WTC11 (cell line): ENCODE results near the gene SNX20. TPM values are rescaled to one million over a fixed set of nuclear protein-coding genes. Genes with fewer than 3 reads are reported as not detected.

Experiments
- ATAC-seq: fragments of 200-7000 bp; cut with Tn5 transposase; 2 replicates; pipeline ENCODE4 v1.10.0; 2021; ENCODE audit warnings: mild to moderate bottlenecking, moderate library complexity
- CTCF ChIA-PET: fragments of 300-600 bp; sonication (Branson Sonifier 250); formaldehyde crosslinking; loops from one replicate; lab custom pipeline; 2021; ENCODE audit warnings: antibody characterized with exemption; lab: Charles Lee
- POLR2A ChIA-PET: fragments of 350-600 bp; sonication (Branson Sonifier 250); formaldehyde crosslinking; loops from one replicate; lab custom pipeline; 2021; ENCODE audit warnings: antibody characterized with exemption; lab: Charles Lee
- DNase-seq: peaks from one replicate; pipeline ENCODE4 v3.0.0; 2021; ENCODE audit warnings: low spot score
- H3K27ac Mint-ChIP-seq: 2 replicates; pipeline ENCODE4 v1.8.0; 2021; ENCODE audit warnings: mixed read lengths
- H3K27me3 Mint-ChIP-seq: 2 replicates; pipeline ENCODE4 v1.8.0; 2021; ENCODE audit warnings: low read depth, mild to moderate bottlenecking, moderate library complexity, mixed read lengths
- H3K36me3 Mint-ChIP-seq: 2 replicates; pipeline ENCODE4 v1.8.0; 2021; ENCODE audit warnings: mixed read lengths
- H3K4me1 Mint-ChIP-seq: 2 replicates; pipeline ENCODE4 v1.8.0; 2022; ENCODE audit warnings: mixed read lengths
- H3K4me3 Mint-ChIP-seq: 2 replicates; pipeline ENCODE4 v1.8.0; 2021; ENCODE audit warnings: mild to moderate bottlenecking, moderate library complexity, mixed read lengths
- H3K9me3 Mint-ChIP-seq: 2 replicates; pipeline ENCODE4 v1.8.0; 2021; ENCODE audit warnings: mixed read lengths
- CREB1 ChIP-seq: sonication (generic); formaldehyde crosslinking; IDR thresholded peaks from 2 replicates; pipeline ENCODE4 v1.8.0; 2023; ENCODE audit warnings: mild to moderate bottlenecking, missing genetic modification reagents
- CREM ChIP-seq: sonication (generic); formaldehyde crosslinking; IDR thresholded peaks from 2 replicates; pipeline ENCODE4 v1.8.1; 2022; ENCODE audit warnings: mild to moderate bottlenecking, missing genetic modification reagents, moderate library complexity
- FOXP1 ChIP-seq: sonication (generic); formaldehyde crosslinking; IDR thresholded peaks from 2 replicates; pipeline ENCODE4 v1.8.0; 2022; ENCODE audit warnings: missing genetic modification reagents, mild to moderate bottlenecking, moderate library complexity, borderline replicate concordance
- JAZF1 ChIP-seq: fragments of 250-450 bp; sonication (Bioruptor Pico); IDR thresholded peaks from 2 replicates; pipeline ENCODE4 v1.9.0; 2021; ENCODE audit warnings: moderate library complexity, mild to moderate bottlenecking, inconsistent platforms
- KAT7 ChIP-seq: sonication (generic); formaldehyde crosslinking; IDR thresholded peaks from 2 replicates; pipeline ENCODE4 v1.8.1; 2023; ENCODE audit warnings: missing genetic modification reagents, mild to moderate bottlenecking, borderline replicate concordance
- NFE2L1 ChIP-seq: sonication (generic); formaldehyde crosslinking; IDR thresholded peaks from 2 replicates; pipeline ENCODE4 v1.8.1; 2023; ENCODE audit warnings: missing genetic modification reagents
- NR3C1 ChIP-seq: sonication (generic); formaldehyde crosslinking; conservative IDR thresholded peaks from 2 replicates; pipeline ENCODE4 v1.8.1; 2023; ENCODE audit warnings: low read depth, mild to moderate bottlenecking, missing genetic modification reagents
- TEAD4 ChIP-seq: sonication (generic); formaldehyde crosslinking; IDR thresholded peaks from 2 replicates; pipeline ENCODE4 v1.8.0; 2022; ENCODE audit warnings: mild to moderate bottlenecking, missing genetic modification reagents
- ZNF121 ChIP-seq: sonication (generic); formaldehyde crosslinking; IDR thresholded peaks from 2 replicates; pipeline ENCODE4 v1.8.0; 2023; ENCODE audit warnings: missing genetic modification reagents
- ZNF263 ChIP-seq: sonication (generic); formaldehyde crosslinking; IDR thresholded peaks from 2 replicates; pipeline ENCODE4 v1.8.1; 2022; ENCODE audit warnings: low read depth, mild to moderate bottlenecking, moderate library complexity, missing genetic modification reagents
- ZNF416 ChIP-seq: fragments of 250-450 bp; sonication (Bioruptor Pico); IDR thresholded peaks from 2 replicates; pipeline ENCODE4 v1.9.0; 2021; ENCODE audit warnings: mild to moderate bottlenecking, inconsistent platforms
- ZNF671 ChIP-seq: fragments of 250-450 bp; sonication (Bioruptor Pico); IDR thresholded peaks from 2 replicates; pipeline ENCODE4 v1.8.0; 2021; ENCODE audit warnings: mild to moderate bottlenecking
- total RNA-seq: library from RNA; stranded (reverse); gene quantifications from 3 replicates; pipeline ENCODE4 v1.2.3, GENCODE V29; 2021
- TF ChIP-seq, protein P1 (sequence below): sonication (generic); formaldehyde crosslinking; IDR thresholded peaks from 2 replicates; pipeline ENCODE4 v1.8.1; 2023; ENCODE audit warnings: mild to moderate bottlenecking, missing genetic modification reagents, moderate library complexity
- TF ChIP-seq, protein P2 (sequence below): sonication (generic); formaldehyde crosslinking; IDR thresholded peaks from 2 replicates; pipeline ENCODE4 v1.8.0; 2022; ENCODE audit warnings: mild to moderate bottlenecking, missing genetic modification reagents
- TF ChIP-seq, protein P3 (sequence below): sonication (generic); formaldehyde crosslinking; IDR thresholded peaks from 2 replicates; pipeline ENCODE4 v1.8.0; 2022; ENCODE audit warnings: mild to moderate bottlenecking, missing genetic modification reagents
- TF ChIP-seq, protein P4 (sequence below): sonication (generic); formaldehyde crosslinking; IDR thresholded peaks from 2 replicates; pipeline ENCODE4 v1.8.1; 2022; ENCODE audit warnings: missing genetic modification reagents, borderline replicate concordance

Gene SNX20
- total RNA-seq, 1 experiment from 2014 or later: not detected

DNA sequence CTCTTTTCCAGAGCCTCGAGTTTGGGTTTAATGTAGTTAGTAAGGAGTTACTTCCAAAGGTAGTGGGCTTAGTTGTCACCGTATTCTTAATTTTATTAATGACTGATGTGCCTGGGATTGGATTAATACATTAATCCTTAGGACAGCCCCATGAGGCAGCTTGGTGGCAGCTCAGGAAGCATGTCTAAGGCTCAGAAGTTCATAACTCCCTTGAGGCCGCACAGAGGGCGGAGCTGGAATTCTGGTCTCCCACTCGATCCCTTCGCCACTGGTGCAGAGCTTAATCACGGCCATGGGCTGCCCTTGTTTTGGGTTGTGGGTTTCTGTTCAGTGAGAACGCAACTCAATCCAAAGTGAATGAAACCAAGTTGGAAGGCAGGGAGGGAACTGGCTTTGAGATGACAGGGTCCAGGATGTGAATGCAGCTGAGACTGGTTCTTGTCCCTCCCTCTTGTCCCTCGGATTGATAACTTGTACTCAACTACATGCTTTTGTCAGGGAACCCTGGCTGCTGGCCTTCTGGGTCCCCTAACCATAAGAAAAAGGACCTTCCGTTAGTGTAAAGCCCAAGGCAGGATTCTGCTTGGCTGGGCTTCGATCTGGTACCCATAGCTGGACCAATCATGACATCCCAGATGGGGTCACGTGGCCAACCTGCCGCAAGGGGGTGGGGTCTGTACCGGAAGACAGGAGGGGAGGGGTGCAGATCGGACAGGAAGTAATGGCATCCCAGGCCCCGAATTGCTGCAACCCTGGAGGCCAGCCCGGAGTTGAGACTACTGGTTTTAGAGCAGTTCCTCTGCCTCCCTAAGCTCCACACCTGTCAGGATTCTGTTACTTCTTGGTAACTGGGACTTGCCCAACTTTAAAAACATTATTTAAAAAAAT lies 45.4 kb downstream of the SNX20 start:
- H3K4me3 Mint-ChIP-seq: no peak overlapping the region
- DNase-seq: peak; percentile 35
- no peaks in the 10 kb centered on the region for H3K36me3 Mint-ChIP-seq
- no peaks in the 10 kb centered on the region for H3K4me1 Mint-ChIP-seq
- H3K9me3 Mint-ChIP-seq: no peaks in the 10 kb centered on the region
- POLR2A ChIA-PET: no interaction called here
- H3K27ac Mint-ChIP-seq: no peak overlapping the region
- no peaks in the 10 kb centered on the region for H3K27me3 Mint-ChIP-seq
- CTCF ChIA-PET: interaction anchor here (0.7 to 3.9 kb wide), 12 partner anchors 8 to 309 kb away, joined by 3 to 21 read pairs (median 4); no protein-coding TSS in a partner anchor
- TF ChIP-seq ZNF121 (CRISPR knock-in tag): no peak
- no peak for TF ChIP-seq CREM (CRISPR knock-in tag)
- no peak for TF ChIP-seq NR3C1 (CRISPR knock-in tag)
- TF ChIP-seq, protein P1, sequence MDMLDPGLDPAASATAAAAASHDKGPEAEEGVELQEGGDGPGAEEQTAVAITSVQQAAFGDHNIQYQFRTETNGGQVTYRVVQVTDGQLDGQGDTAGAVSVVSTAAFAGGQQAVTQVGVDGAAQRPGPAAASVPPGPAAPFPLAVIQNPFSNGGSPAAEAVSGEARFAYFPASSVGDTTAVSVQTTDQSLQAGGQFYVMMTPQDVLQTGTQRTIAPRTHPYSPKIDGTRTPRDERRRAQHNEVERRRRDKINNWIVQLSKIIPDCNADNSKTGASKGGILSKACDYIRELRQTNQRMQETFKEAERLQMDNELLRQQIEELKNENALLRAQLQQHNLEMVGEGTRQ (CRISPR knock-in tag): peak; percentile 82
- TF ChIP-seq, protein P2, sequence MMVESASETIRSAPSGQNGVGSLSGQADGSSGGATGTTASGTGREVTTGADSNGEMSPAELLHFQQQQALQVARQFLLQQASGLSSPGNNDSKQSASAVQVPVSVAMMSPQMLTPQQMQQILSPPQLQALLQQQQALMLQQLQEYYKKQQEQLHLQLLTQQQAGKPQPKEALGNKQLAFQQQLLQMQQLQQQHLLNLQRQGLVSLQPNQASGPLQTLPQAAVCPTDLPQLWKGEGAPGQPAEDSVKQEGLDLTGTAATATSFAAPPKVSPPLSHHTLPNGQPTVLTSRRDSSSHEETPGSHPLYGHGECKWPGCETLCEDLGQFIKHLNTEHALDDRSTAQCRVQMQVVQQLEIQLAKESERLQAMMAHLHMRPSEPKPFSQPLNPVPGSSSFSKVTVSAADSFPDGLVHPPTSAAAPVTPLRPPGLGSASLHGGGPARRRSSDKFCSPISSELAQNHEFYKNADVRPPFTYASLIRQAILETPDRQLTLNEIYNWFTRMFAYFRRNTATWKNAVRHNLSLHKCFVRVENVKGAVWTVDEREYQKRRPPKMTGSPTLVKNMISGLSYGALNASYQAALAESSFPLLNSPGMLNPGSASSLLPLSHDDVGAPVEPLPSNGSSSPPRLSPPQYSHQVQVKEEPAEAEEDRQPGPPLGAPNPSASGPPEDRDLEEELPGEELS (CRISPR knock-in tag): no peak
- TF ChIP-seq, protein P3, sequence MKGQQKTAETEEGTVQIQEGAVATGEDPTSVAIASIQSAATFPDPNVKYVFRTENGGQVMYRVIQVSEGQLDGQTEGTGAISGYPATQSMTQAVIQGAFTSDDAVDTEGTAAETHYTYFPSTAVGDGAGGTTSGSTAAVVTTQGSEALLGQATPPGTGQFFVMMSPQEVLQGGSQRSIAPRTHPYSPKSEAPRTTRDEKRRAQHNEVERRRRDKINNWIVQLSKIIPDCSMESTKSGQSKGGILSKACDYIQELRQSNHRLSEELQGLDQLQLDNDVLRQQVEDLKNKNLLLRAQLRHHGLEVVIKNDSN: peak; percentile 67
- TF ChIP-seq NFE2L1: no peak
- no peak for TF ChIP-seq ZNF416
- TF ChIP-seq ZNF263 (CRISPR knock-in tag): no peak
- no peak for TF ChIP-seq ZNF671 (CRISPR knock-in tag)
- TF ChIP-seq FOXP1 (CRISPR knock-in tag): no peak
- TF ChIP-seq, protein P4, sequence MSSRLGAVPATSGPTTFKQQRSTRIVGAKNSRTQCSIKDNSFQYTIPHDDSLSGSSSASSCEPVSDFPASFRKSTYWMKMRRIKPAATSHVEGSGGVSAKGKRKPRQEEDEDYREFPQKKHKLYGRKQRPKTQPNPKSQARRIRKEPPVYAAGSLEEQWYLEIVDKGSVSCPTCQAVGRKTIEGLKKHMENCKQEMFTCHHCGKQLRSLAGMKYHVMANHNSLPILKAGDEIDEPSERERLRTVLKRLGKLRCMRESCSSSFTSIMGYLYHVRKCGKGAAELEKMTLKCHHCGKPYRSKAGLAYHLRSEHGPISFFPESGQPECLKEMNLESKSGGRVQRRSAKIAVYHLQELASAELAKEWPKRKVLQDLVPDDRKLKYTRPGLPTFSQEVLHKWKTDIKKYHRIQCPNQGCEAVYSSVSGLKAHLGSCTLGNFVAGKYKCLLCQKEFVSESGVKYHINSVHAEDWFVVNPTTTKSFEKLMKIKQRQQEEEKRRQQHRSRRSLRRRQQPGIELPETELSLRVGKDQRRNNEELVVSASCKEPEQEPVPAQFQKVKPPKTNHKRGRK (CRISPR knock-in tag): no peak
- peak; percentile 83 for ATAC-seq

DNA sequence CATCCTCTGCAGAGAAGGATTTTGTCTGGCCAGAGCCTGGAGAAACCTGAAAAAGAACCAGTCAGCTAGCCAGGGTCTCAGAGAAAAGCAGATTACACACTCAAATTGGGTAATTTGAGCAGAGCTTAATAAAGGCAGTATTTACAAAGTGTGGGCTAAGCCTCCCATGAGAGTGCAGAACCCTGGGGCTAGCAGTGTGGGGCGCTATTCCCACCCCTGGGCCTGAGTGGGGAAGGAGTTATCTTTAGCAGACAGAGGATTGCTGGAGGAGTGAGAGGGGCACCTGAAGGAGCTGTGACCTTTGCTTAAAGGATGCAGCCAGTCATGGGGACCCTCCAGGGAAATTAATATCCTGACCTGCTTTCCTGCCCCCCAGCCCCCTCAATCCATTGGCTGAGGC lies 46.2 kb downstream of the SNX20 start:
- Mint-ChIP-seq H3K27ac (no peak overlapping the region), H3K4me3 (no peak overlapping the region), H3K9me3 (no peaks in the 10 kb centered on the region), H3K27me3 (no peaks in the 10 kb centered on the region), H3K4me1 (no peaks in the 10 kb centered on the region), H3K36me3 (no peaks in the 10 kb centered on the region)
- ATAC-seq (no peak), DNase-seq (no peak)
- TF ChIP-seq JAZF1 (CRISPR knock-in tag) (no peak), KAT7 (no peak)
- ChIA-PET CTCF (interaction anchor here (0.8 to 3.9 kb wide), 10 partner anchors 7 to 308 kb away, joined by 3 to 21 read pairs (median 3); no protein-coding TSS in a partner anchor), POLR2A (interaction anchor here (1.4 kb wide), 1 partner anchor 9 kb away, joined by 3 read pairs; no protein-coding TSS in a partner anchor)

DNA sequence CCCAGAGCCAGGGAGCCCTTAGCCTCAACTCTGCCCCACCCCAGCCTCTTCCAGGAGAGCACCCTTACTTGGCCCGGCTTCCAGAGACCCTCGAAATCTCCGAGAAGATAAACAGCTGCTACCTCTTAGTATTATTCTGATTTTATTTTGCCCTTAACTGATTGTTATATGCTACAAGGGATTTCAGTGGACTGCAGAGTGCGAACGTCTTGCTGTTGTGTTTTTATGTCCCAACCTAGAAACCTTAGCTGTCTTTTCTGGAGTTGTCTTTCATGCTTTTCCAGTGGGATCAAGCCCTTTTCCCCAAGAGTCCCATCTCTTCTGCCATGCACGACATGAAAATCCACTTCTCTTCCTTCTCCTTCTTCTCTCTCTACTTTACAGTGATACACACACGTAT lies 47.0 kb downstream of the SNX20 start:
- CTCF ChIA-PET: interaction anchor here (1.0 to 3.9 kb wide), 3 partner anchors 31 to 172 kb away, joined by 3 to 21 read pairs (median 11); no protein-coding TSS in a partner anchor
- TF ChIP-seq CREB1 (CRISPR knock-in tag): no peak
- no peak for TF ChIP-seq TEAD4 (CRISPR knock-in tag)
- TF ChIP-seq, all 79 proteins: peak for 0
- Mint-ChIP-seq H3K9me3 (no peaks in the 10 kb centered on the region), H3K4me1 (no peaks in the 10 kb centered on the region), H3K27ac (peak overlapping the region; percentile 38; the same call in 1 of the 2 replicates), H3K4me3 (no peak overlapping the region), H3K27me3 (no peaks in the 10 kb centered on the region), H3K36me3 (no peaks in the 10 kb centered on the region)
- DNase-seq: no peak
- no peak for ATAC-seq
- POLR2A ChIA-PET: interaction anchor here (1.4 kb wide), 1 partner anchor 8 kb away, joined by 3 read pairs; no protein-coding TSS in a partner anchor
